NB4 (cell line): ENCODE results near the gene SP6.
A peak's percentile ranks its signal among the peaks of the same experiment; 100 is the strongest.

Experiments used
- DNase-seq: peaks from one replicate; pipeline ENCODE4 v3.0.0; 2010; ENCODE audit warnings: low read depth
- H3K4me3 ChIP-seq: one replicate; pipeline ENCODE4 v1.5.1; 2011; ENCODE audit warnings: mild to moderate bottlenecking, low read depth, low read length, moderate library complexity
- MYC ChIP-seq: IDR thresholded peaks from 2 replicates; pipeline ENCODE4 v1.6.1; 2011; ENCODE audit warnings: low read depth, low read length
- POLR2A ChIP-seq: IDR thresholded peaks from 2 replicates; pipeline ENCODE4 v1.6.1; 2011; ENCODE audit warnings: mild to moderate bottlenecking; ENCODE audit not compliant: insufficient read length; ENCODE audit errors: extremely low read depth
- TF ChIP-seq, protein P1 (sequence below): IDR thresholded peaks from 2 replicates; pipeline ENCODE4 v1.6.1; 2011; ENCODE audit warnings: low read depth, low read length
- TF ChIP-seq, protein P2 (sequence below): IDR thresholded peaks from one replicate; pipeline ENCODE4 v1.5.1; 2012; ENCODE audit warnings: low read depth, low read length

Gene SP6

GRCh38 chr17:47801906-47802305 is 49.1 kb downstream of the SP6 start:
- H3K4me3 ChIP-seq: no peak overlapping the region
- no peak for DNase-seq
- TF ChIP-seq POLR2A: no peak
- TF ChIP-seq, protein P1, sequence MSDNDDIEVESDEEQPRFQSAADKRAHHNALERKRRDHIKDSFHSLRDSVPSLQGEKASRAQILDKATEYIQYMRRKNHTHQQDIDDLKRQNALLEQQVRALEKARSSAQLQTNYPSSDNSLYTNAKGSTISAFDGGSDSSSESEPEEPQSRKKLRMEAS: no peak
- TF ChIP-seq MYC: no peak
- TF ChIP-seq, protein P2, sequence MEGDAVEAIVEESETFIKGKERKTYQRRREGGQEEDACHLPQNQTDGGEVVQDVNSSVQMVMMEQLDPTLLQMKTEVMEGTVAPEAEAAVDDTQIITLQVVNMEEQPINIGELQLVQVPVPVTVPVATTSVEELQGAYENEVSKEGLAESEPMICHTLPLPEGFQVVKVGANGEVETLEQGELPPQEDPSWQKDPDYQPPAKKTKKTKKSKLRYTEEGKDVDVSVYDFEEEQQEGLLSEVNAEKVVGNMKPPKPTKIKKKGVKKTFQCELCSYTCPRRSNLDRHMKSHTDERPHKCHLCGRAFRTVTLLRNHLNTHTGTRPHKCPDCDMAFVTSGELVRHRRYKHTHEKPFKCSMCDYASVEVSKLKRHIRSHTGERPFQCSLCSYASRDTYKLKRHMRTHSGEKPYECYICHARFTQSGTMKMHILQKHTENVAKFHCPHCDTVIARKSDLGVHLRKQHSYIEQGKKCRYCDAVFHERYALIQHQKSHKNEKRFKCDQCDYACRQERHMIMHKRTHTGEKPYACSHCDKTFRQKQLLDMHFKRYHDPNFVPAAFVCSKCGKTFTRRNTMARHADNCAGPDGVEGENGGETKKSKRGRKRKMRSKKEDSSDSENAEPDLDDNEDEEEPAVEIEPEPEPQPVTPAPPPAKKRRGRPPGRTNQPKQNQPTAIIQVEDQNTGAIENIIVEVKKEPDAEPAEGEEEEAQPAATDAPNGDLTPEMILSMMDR: no peak

GRCh38 chr17:47801176-47801765 is 49.7 kb downstream of the SP6 start:
- no peak for DNase-seq
- no peak overlapping the region for H3K4me3 ChIP-seq
- TF ChIP-seq, protein P1: no peak
- no peak for TF ChIP-seq MYC
- no peak for TF ChIP-seq POLR2A
- TF ChIP-seq, protein P2: no peak

GRCh38 chr17:47800686-47801085 is 50.3 kb downstream of the SP6 start:
- TF ChIP-seq POLR2A (no peak), MYC (no peak)
- TF ChIP-seq, protein P2: no peak
- TF ChIP-seq, protein P1: no peak
- DNase-seq: no peak
- no peak overlapping the region for H3K4me3 ChIP-seq

DNA sequence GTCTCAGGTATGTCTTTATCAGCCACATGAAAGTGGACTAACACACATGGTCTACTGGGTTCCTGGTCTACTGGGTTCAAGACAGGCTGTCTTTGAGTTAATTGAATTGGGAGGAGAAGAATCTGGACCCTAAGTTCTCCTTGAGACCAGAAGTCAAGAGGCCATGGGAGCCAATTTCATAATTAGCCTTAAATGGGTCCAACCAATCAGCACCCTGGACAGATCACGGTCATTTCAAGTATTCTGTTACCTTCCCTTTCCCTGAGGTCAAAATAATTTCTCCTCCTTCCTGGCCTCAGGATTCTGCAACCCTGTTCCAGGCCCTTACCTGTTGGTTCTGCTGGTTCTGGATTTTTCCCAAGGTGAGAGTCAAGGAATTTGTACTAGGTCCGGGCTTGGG is 53.2 kb downstream of the SP6 start:
- no peak overlapping the region for H3K4me3 ChIP-seq
- peak; percentile 41 for DNase-seq
- TF ChIP-seq POLR2A: no peak
- TF ChIP-seq, protein P2: no peak
- TF ChIP-seq, protein P1: no peak
- no peak for TF ChIP-seq MYC
